NCI-H510A (cell line): ENCODE results near the gene POLR2A.

ENCODE experiments used
- DNase-seq: peaks from one replicate; lab custom pipeline; 2025; lab: John Stamatoyannopoulos, UW

Gene POLR2A

GRCh38 chr17:7508145-7508544 is 24.0 kb downstream of the POLR2A start:
- DNase-seq = no peak

GRCh38 chr17:7508846-7509245 is 24.7 kb downstream of the POLR2A start:
- DNase-seq = no peak

DNA sequence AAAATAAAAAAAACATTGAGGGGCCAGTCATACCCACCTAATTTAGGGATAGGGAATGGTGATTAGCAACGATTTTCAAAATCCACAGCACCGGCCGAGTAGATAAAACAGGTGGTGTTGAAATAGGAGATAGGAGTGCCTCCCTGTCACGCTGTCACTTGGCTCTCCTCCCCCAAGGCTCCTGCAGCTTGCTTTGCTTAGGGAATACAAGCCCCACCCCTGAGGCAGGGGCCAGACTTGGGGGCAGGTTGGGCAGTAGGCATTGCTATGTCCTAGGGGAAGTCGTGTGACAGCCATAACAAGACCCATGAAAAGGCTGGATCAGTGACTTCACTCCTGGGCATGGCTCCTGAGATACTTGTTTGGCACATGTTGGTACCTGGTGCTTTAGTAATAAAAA is 25.8 kb downstream of the POLR2A start:
- no peak for DNase-seq

DNA sequence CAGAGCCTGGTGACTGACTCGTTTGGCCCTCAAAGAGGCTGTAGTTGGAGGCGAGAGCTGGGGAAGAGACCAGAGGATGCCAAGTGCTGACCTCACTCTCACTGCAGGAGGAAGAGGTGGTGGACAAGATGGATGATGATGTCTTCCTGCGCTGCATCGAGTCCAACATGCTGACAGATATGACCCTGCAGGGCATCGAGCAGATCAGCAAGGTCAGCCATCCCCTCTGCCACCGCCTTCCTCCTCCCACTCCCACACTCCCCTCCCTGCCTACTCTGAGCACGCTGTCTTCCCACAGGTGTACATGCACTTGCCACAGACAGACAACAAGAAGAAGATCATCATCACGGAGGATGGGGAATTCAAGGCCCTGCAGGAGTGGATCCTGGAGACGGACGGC is 26.9 kb downstream of the POLR2A start:
- DNase-seq = no peak

- no peak for DNase-seq
Measured at GRCh38 chr17:7512105-7512504, 27.9 kb downstream of the POLR2A start.

DNA sequence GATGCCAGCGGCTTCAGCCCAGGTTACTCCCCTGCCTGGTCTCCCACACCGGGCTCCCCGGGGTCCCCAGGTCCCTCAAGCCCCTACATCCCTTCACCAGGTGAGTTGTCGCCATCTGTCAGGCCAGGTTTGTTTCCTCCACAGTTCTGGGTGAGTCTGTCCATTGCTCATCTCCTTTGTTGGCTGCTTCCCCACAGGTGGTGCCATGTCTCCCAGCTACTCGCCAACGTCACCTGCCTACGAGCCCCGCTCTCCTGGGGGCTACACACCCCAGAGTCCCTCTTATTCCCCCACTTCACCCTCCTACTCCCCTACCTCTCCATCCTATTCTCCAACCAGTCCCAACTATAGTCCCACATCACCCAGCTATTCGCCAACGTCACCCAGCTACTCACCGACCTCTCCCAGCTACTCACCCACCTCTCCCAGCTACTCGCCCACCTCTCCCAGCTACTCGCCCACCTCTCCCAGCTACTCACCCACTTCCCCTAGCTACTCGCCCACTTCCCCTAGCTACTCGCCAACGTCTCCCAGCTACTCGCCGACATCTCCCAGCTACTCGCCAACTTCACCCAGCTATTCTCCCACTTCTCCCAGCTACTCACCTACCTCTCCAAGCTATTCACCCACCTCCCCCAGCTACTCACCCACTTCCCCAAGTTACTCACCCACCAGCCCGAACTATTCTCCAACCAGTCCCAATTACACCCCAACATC is 28.8 kb downstream of the POLR2A start:
- no peak for DNase-seq

DNA sequence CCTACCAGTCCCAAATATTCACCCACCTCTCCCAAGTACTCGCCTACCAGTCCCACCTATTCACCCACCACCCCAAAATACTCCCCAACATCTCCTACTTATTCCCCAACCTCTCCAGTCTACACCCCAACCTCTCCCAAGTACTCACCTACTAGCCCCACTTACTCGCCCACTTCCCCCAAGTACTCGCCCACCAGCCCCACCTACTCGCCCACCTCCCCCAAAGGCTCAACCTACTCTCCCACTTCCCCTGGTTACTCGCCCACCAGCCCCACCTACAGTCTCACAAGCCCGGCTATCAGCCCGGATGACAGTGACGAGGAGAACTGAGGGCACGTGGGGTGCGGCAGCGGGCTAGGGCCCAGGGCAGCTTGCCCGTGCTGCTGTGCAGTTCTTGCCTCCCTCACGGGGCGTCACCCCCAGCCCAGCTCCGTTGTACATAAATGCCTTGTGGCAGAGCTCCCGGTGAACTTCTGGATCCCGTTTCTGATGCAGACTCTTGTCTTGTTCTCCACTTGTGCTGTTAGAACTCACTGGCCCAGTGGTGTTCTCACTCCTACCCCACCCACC is 29.8 kb downstream of the POLR2A start:
- no peak for DNase-seq

DNA sequence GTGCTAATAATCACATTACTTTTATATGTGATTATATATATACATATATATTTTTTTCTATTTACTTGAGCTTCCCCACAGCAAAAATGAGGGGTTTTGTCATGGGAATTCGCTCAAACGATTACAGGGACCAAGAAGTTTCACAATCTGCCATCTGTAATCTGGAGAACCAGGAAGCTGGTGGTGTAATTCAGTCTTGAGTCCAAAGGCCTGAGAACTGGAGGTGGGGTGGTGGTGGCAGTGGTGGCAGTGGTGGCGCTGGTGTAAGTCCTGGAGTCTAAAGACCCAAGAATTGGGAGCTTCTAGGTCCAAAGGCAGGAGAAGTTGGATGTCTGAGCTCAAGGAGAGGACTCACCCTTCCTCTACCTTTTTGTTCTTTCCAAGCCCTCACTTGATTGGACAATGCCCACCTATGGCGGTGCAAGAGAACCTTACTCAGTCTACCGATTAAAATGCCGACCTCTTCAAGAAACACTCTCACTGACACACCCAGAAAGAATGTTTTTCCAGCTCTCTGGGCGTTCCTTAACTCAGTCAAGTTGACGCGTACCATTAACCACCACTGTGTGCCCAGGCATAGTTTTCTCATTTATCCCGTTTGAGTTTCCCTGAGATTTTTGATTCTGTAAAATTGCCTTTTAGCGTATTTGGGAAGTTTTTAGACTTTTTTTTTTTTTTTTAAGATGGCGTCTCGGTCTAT is 31.9 kb downstream of the POLR2A start:
- no peak for DNase-seq

DNA sequence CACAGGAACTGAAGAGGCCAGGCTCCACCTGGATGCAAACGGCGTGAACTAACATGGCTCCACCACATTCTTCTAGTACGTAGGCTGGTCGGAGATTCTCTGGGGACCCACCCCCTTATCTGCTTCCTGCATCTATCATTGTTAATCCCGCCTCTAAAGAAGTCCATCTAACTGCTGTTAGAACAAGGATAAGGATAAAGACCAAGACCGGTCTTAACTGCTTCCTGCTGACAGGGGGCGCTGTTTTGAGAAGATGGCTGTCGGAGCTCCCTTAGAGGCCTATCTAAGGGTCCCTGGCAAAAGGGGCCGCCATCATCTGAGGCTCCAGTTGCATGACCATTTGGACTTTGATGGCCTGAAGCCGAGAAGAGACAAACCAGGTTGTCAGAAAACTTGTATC is 38.9 kb downstream of the POLR2A start:
- no peak for DNase-seq

- no peak for DNase-seq
Measured at GRCh38 chr17:7528842-7529241, 44.7 kb downstream of the POLR2A start.

DNA sequence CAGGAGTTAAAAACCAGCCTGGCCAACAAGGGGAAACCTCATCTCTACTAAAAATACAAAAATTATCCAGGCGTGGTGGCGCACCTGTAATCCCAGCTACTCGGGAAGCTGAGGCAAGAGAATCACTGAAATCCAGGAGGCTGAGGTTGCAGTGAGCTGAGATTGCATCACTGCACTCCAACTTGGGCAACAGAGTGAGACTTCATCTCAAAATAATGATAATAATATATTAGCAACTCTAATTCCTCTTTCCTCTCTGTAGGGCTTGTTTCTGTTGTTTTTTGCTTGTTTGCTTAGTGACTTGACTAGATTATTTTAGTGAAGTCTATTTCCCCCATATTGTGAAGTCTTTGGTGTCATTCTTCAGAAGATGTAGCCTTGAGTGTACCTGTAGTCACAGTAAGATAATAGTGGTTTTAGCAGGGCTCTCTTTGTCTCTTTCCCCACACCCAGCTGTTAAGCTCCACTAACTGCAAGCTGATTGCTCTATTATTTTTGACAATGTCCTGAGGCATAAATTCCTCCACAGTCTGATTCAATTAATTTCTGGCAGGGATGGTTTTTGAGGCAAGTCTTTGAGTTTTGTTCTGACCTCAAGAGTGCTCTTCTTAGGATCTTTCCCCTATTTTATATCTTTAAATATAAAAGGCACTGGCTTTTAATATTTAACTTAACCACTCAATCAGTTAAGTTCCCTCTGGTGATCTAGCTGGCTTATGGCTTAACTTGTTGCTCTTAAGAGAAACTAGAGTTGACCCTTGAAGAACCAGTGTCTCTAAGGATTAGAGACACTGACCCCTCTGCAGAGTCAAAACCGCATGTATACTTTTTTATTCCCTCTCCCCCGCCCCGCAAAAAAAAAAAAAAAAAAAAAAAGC is 46.1 kb downstream of the POLR2A start:
- no peak for DNase-seq

DNA sequence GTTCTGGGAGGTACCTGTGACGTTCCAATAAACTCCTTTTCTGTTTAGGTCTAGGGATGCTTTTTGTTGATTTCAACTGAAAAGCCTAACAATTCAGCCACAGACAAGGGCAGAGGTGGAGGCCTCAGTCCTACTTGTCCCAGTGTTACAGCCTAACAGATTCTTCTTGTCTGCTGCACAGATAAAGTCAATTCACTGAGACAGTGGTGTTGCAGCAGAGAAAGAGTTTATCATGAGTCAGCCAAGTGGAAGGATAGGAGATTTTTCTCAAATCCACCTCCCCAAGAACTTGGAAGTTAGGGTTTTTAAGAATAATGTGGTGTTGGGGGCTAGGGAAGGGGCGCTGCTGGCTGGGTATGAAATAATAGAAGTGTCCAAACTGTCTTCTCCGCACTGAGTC is 53.9 kb downstream of the POLR2A start:
- no peak for DNase-seq

DNA sequence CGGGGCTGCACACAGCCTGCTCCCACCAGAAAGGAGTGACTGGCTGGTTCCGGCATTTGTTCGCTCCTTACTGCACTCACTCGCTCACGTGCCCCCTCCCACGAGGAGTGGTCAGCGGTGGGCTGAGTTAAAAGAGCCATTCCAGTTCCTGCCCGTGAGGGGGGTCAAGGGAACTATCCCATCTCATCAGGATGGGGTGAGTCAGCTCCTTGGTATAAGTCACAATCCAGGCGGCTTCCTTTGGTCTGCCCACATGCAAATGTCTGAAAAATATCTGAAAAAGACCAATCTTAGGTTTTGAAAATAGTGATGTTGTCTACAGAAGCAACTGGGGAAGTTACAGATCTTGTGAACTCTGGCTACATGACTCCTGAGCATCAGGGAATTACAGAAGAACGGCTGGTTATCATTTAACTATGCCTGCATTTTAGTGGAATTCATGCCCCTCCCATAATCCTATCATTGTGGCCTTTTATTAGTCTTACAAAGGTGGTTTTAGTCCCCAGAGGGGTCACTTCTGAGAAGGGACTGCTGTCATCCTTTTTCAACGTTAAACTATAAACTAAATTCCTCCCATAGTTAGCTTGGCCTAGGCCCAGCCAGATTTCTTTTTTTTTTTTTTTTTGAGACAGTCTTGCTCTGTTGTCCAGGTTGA is 54.9 kb downstream of the POLR2A start:
- no peak for DNase-seq

DNA sequence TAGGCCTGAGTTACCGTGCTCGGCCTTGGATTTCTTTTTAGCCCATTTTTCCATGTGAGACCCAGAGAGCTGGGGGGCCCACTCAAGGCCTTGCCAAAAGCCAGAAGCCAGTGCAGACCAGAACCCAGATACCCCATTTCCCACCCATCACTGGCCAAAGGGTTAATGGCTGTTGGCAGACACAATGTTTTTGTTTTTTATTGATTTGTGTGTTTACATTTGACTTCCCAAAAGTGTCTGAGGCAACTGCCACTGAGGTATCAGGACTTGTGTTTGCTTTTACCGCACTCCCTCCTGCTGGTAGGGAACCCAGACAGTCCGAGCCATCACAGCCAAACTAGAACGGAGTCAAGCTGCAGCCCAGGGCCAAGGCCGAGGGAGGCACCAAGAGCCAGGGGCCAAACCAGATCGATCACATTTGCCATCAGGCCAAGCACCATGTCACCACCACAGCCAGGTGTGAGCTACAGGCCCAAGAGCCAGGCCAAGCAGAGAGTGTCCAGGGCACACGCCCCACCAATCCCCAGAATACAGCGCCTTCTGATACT is 57.0 kb downstream of the POLR2A start:
- DNase-seq = no peak

- no peak for DNase-seq
Measured at GRCh38 chr17:7544911-7545310, 60.7 kb downstream of the POLR2A start.

- DNase-seq = no peak
Measured at GRCh38 chr17:7548585-7549400, 64.6 kb downstream of the POLR2A start, which contains the start of gene TNFSF12. TNFSF12 (plus strand) TSS chr17:7549058; CDS start chr17:7549154, 96 bp downstream.
